ENCODE data around the gene AGAP6.
"Not testable (repeated sequence)": the region's sequence is repeated elsewhere in the genome, so short reads cannot be mapped to it uniquely, and the experiment has no call there.

Gene AGAP6

DNA sequence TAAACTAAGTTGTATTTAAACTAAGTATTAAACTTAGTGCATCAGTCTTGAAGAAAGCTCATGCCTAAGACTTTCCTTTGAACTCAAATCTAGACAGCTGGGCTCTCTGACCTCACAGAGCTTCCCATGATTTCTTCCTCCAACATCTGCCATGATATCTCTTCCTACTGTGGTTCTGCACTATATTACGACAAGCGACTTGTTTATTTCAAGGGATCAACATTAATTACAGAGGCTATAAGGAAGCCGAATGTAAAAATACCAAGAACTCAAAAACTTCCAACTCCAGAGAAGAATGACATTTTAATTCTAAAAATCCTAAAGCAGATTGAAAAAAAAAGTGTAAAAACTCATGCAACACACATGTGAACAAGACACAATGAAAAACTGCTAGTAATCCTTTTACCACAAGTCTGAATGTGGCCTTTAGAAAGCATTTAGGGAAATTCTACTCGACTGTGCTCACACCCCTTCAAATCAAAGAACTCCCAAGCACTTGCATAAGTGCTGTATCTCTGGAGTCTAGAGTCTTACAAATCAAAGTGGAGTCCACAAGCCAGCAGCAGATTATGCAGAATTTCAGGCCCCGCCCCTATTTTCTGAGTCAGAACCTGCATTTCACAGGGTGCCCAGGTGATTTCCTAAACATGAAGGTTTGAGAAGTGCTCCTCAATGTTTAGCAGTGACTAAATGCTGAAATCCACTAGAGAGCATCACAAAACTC is 56.9 kb downstream of the AGAP6 start:
- TF ChIP-seq EZH2phosphoT487 (IDR thresholded peaks at IDR 0.05; ENCODE audit: borderline replicate concordance, low read length), result no peak
- TF ChIP-seq, protein P1, sequence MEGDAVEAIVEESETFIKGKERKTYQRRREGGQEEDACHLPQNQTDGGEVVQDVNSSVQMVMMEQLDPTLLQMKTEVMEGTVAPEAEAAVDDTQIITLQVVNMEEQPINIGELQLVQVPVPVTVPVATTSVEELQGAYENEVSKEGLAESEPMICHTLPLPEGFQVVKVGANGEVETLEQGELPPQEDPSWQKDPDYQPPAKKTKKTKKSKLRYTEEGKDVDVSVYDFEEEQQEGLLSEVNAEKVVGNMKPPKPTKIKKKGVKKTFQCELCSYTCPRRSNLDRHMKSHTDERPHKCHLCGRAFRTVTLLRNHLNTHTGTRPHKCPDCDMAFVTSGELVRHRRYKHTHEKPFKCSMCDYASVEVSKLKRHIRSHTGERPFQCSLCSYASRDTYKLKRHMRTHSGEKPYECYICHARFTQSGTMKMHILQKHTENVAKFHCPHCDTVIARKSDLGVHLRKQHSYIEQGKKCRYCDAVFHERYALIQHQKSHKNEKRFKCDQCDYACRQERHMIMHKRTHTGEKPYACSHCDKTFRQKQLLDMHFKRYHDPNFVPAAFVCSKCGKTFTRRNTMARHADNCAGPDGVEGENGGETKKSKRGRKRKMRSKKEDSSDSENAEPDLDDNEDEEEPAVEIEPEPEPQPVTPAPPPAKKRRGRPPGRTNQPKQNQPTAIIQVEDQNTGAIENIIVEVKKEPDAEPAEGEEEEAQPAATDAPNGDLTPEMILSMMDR (IDR thresholded peaks at IDR 0.05; ENCODE audit: low read depth, low read length, poor library complexity, severe bottlenecking), result no peak
- H3K79me2 ChIP-seq (ENCODE audit: control insufficient read depth, low read length), result no peaks in the 10 kb centered on the region
- no peak overlapping the region for H3K27ac ChIP-seq (ENCODE audit: low read depth, low read length)
- no peak overlapping the region for H3K4me3 ChIP-seq (ENCODE audit: low read length)
- H4K20me1 ChIP-seq (ENCODE audit: control insufficient read depth, insufficient read depth, low read depth, low read length), result no peaks in the 10 kb centered on the region
- no peak overlapping the region for H3K4me2 ChIP-seq (ENCODE audit: low read length)
- H3K27me3 ChIP-seq (ENCODE audit: control insufficient read depth, low read length), result no peaks in the 10 kb centered on the region
- H3K4me1 ChIP-seq (ENCODE audit: control insufficient read depth, low read length), result no peaks in the 10 kb centered on the region
- H3K9me2 ChIP-seq (replicated peaks; ENCODE audit: control insufficient read depth, low read length), result no peaks in the 10 kb centered on the region
- no peaks in the 10 kb centered on the region for H3K9me3 ChIP-seq (ENCODE audit: control insufficient read depth, insufficient read depth, low read length)
- H3K36me3 ChIP-seq (ENCODE audit: control insufficient read depth, low read length), result no peaks in the 10 kb centered on the region
- no peaks in the 10 kb centered on the region for H3F3A ChIP-seq (ENCODE audit: control insufficient read depth, insufficient read depth)

DNA sequence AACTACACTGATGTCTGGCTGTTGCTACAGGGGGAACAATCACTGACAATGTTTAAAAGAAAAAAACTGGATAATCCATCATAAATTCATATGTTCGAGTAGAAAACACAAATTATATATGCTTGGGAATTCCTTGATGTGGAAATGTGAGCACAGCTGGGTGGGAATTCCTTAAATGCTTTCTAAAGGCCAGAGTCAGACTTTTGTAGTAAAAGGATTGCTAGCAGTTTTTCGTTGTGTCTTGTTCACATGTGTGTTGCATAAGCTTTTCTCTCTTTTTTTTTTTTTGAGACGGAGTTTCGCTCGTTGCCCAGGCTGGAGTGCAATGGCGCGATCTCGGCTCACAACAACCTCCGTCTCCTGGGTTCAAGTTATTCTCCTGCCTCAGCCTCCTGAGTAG is 58.3 kb downstream of the AGAP6 start:
- not testable (repeated sequence) for H3K79me2 ChIP-seq (ENCODE audit: control insufficient read depth, low read length); H4K20me1 ChIP-seq (ENCODE audit: control insufficient read depth, insufficient read depth, low read depth, low read length); H3K36me3 ChIP-seq (ENCODE audit: control insufficient read depth, low read length); H3F3A ChIP-seq (ENCODE audit: control insufficient read depth, insufficient read depth); H3K4me2 ChIP-seq (ENCODE audit: low read length); H3K4me1 ChIP-seq (ENCODE audit: control insufficient read depth, low read length); H3K4me3 ChIP-seq (ENCODE audit: low read length); H3K27me3 ChIP-seq (ENCODE audit: control insufficient read depth, low read length); H3K9me3 ChIP-seq (ENCODE audit: control insufficient read depth, insufficient read depth, low read length); H3K9me2 ChIP-seq (replicated peaks; ENCODE audit: control insufficient read depth, low read length); H3K27ac ChIP-seq (ENCODE audit: low read depth, low read length)

DNA sequence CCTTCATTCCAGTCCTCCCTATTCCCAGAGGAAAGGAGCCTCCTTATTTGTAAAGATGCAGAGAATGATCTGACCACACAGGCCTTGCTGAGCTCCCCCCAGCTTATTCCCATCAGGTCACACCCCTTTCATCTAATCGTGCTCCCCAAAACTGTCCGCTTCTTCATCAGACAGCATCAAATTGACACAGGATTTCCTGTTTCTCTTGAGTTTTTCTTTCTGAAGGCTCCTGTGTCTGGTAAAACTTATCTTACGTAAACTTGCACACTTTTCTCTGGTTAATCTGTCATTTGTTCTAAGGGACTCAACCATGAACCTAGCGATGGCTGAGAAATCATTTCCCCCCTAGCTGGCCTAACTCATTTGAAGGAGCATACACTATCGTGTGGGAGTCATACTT is 59.4 kb downstream of the AGAP6 start:
- not testable (repeated sequence) for H3K36me3 ChIP-seq (ENCODE audit: control insufficient read depth, low read length); H3K4me2 ChIP-seq (ENCODE audit: low read length); H3K4me1 ChIP-seq (ENCODE audit: control insufficient read depth, low read length); H3K27ac ChIP-seq (ENCODE audit: low read depth, low read length); H3K27me3 ChIP-seq (ENCODE audit: control insufficient read depth, low read length); H3K9me3 ChIP-seq (ENCODE audit: control insufficient read depth, insufficient read depth, low read length); H3F3A ChIP-seq (ENCODE audit: control insufficient read depth, insufficient read depth); H3K4me3 ChIP-seq (ENCODE audit: low read length); H3K79me2 ChIP-seq (ENCODE audit: control insufficient read depth, low read length); H3K9me2 ChIP-seq (replicated peaks; ENCODE audit: control insufficient read depth, low read length); H4K20me1 ChIP-seq (ENCODE audit: control insufficient read depth, insufficient read depth, low read depth, low read length)

DNA sequence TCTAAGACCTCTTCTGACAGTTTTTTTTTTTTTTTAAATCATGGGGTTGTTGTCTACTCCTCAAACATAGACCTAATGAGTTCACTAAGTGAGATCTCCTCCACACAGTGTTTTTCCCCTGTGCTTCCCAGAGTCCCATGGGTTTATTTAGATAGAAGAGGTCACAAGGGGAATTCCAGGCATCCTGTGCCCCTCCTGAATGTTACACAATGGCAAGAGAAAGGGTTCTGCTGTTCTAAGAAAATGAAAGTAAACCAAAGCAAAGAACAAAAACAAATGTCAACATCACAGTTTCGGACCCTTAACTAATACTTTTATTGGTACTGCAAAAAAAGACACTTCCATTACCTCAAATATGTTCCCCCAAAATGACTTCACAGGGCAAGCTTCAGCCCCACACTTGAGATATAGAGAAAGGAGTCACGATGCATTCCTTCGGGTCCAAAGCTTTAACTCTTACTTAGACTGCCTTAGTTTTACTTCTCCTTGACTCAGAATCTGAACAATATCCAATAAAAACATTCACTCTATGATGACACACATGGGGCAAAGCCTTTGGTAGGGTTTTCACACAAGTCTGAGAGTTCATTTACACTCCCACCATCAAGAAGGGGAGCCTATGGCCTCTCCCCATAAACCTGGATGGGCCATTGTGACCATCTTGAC is 63.9 kb downstream of the AGAP6 start:
- not testable (repeated sequence) for H4K20me1 ChIP-seq (ENCODE audit: control insufficient read depth, insufficient read depth, low read depth, low read length); H3K9me3 ChIP-seq (ENCODE audit: control insufficient read depth, insufficient read depth, low read length); H3K79me2 ChIP-seq (ENCODE audit: control insufficient read depth, low read length); H3K4me1 ChIP-seq (ENCODE audit: control insufficient read depth, low read length); H3K36me3 ChIP-seq (ENCODE audit: control insufficient read depth, low read length); H3F3A ChIP-seq (ENCODE audit: control insufficient read depth, insufficient read depth); H3K4me2 ChIP-seq (ENCODE audit: low read length); H3K27me3 ChIP-seq (ENCODE audit: control insufficient read depth, low read length); H3K27ac ChIP-seq (ENCODE audit: low read depth, low read length); H3K4me3 ChIP-seq (ENCODE audit: low read length); H3K9me2 ChIP-seq (replicated peaks; ENCODE audit: control insufficient read depth, low read length)

DNA sequence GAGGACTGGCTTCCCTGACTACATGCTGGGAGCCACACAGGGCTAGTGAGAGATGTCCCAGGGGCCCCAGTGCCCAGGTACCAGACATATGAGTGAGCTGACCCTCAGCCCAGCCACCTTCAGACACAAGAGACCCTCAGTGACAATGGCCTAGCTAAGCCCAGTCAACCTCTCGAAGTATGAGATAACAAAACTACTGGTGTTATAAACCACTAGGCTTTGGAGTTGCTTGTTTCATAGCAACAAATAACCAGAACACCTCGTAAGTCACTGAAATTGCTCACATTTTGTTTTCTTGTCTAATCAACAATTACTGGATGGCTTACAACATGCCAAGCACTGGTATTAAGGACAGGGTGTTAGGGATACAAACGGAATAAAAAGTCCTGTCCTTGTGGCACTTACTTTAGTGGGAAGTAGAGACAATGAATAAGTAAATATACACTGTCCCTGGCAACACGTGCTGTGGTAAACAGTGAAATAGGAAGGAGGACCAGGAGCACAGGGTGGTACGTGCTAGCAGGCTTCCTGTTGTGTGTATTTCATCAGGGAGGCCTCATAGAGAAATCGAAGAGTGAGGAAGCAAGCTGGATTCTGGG is 64.7 kb downstream of the AGAP6 start:
- H3K9me2 ChIP-seq (replicated peaks; ENCODE audit: control insufficient read depth, low read length); H3K36me3 ChIP-seq (ENCODE audit: control insufficient read depth, low read length); H3K9me3 ChIP-seq (ENCODE audit: control insufficient read depth, insufficient read depth, low read length); H3K79me2 ChIP-seq (ENCODE audit: control insufficient read depth, low read length); H3K27me3 ChIP-seq (ENCODE audit: control insufficient read depth, low read length); H3K4me2 ChIP-seq (ENCODE audit: low read length); H3K4me3 ChIP-seq (ENCODE audit: low read length); H3F3A ChIP-seq (ENCODE audit: control insufficient read depth, insufficient read depth); H4K20me1 ChIP-seq (ENCODE audit: control insufficient read depth, insufficient read depth, low read depth, low read length); H3K4me1 ChIP-seq (ENCODE audit: control insufficient read depth, low read length); H3K27ac ChIP-seq (ENCODE audit: low read depth, low read length): not testable (repeated sequence)

DNA sequence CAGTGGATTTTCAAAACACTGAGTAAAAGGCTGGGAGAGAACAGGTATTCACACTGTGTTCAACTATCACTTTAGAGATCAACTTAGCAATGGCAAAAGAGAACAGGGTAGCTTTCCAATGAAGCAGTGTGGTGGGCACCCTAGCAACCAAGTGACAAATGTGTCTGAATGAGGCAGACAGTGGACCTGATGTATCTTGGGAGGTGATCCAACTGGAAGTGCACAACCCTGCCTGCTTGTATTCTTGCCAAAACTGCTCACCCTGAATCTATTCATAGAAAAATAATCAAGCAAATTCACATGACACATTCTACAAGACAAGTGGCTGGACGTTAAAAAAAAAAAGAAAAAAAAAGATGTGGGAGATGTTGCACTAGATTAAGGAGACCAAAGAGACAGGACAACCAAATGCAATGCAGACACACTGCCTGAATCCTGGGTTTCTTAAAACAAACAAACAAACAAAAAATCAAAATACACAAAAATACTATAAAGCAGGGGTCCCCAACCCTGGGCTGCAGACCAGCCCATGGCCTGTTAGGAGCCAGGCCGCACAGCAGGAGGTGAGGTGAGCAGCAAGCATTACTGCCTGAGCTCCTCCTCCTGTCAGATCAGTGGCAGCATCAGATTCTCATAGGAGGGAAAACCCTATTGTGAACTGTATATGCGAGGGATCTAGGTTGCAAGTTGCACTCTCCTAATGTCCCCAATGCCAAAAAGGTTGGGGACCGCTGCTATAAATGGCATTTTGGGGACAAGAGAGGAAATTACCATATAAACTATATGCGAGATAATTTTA is 67.5 kb downstream of the AGAP6 start:
- not testable (repeated sequence) for H3K36me3 ChIP-seq (ENCODE audit: control insufficient read depth, low read length); H3K4me3 ChIP-seq (ENCODE audit: low read length); H3K27me3 ChIP-seq (ENCODE audit: control insufficient read depth, low read length); H3K27ac ChIP-seq (ENCODE audit: low read depth, low read length); H3K4me2 ChIP-seq (ENCODE audit: low read length); H3F3A ChIP-seq (ENCODE audit: control insufficient read depth, insufficient read depth); H3K4me1 ChIP-seq (ENCODE audit: control insufficient read depth, low read length); H3K9me3 ChIP-seq (ENCODE audit: control insufficient read depth, insufficient read depth, low read length); H3K9me2 ChIP-seq (replicated peaks; ENCODE audit: control insufficient read depth, low read length); H4K20me1 ChIP-seq (ENCODE audit: control insufficient read depth, insufficient read depth, low read depth, low read length); H3K79me2 ChIP-seq (ENCODE audit: control insufficient read depth, low read length)

DNA sequence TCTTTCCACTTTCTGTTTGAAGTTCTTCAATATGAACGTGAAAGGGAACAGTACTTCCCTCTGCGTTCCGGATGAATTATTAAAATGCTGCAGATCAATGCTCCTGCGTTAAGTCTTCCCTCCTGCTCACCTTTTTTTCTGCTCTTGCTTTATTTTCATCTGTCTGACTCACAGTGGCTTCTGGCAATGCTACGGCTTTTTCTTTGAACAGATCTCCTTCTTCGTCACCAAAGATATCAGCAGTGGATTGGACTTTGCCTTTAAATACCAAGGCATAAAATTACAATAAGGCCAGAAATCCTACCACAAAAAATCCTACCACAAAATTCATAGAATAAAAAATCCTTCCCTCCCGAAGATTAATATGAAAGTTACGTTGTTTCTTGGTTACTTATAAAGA is 68.4 kb downstream of the AGAP6 start:
- H3K4me1 ChIP-seq (ENCODE audit: control insufficient read depth, low read length); H3K4me3 ChIP-seq (ENCODE audit: low read length); H3K9me2 ChIP-seq (replicated peaks; ENCODE audit: control insufficient read depth, low read length); H3K79me2 ChIP-seq (ENCODE audit: control insufficient read depth, low read length); H3K36me3 ChIP-seq (ENCODE audit: control insufficient read depth, low read length); H3F3A ChIP-seq (ENCODE audit: control insufficient read depth, insufficient read depth); H3K27me3 ChIP-seq (ENCODE audit: control insufficient read depth, low read length); H3K4me2 ChIP-seq (ENCODE audit: low read length); H4K20me1 ChIP-seq (ENCODE audit: control insufficient read depth, insufficient read depth, low read depth, low read length); H3K27ac ChIP-seq (ENCODE audit: low read depth, low read length); H3K9me3 ChIP-seq (ENCODE audit: control insufficient read depth, insufficient read depth, low read length): not testable (repeated sequence)
